ENCODE data around the gene LRRC27.
A peak's percentile ranks its signal among the peaks of the same experiment; 100 is the strongest.
"Not testable (repeated sequence)": the region's sequence is repeated elsewhere in the genome, so short reads cannot be mapped to it uniquely, and the experiment has no call there.

The LRRC27 gene

GRCh38 chr10:132333386-132333785 lies 1.4 kb downstream of the LRRC27 start:
- peak overlapping the region; percentile 95 for H3K27ac Mint-ChIP-seq
- ATAC-seq (ENCODE audit: low read depth) (no peak), DNase-seq (ENCODE audit: low spot score in 2 of 2) (no peak)
- H3K4me3 Mint-ChIP-seq: peak overlapping the region; percentile 95
- peaks cover 37% of the 10 kb centered on the region for H3K4me1 Mint-ChIP-seq
- peaks cover 7% of the 10 kb centered on the region for H3K36me3 Mint-ChIP-seq
- no peaks in the 10 kb centered on the region for H3K27me3 Mint-ChIP-seq
- H3K9me3 Mint-ChIP-seq: no peaks in the 10 kb centered on the region

- H3K9me3 Mint-ChIP-seq: no peaks in the 10 kb centered on the region
- peaks cover 28% of the 10 kb centered on the region for H3K4me1 Mint-ChIP-seq
- ATAC-seq (ENCODE audit: low read depth): no peak
- no peak overlapping the region for H3K4me3 Mint-ChIP-seq
- no peak overlapping the region for H3K27ac Mint-ChIP-seq
- no peak for DNase-seq (ENCODE audit: low spot score in 2 of 2)
- peaks cover 11% of the 10 kb centered on the region for H3K36me3 Mint-ChIP-seq
- no peaks in the 10 kb centered on the region for H3K27me3 Mint-ChIP-seq
Measured at GRCh38 chr10:132334631-132335188, 2.7 kb downstream of the LRRC27 start.

- ATAC-seq (ENCODE audit: low read depth) (no peak), DNase-seq (ENCODE audit: low spot score in 2 of 2) (no peak)
- H3K27ac Mint-ChIP-seq: no peak overlapping the region
- peaks cover 21% of the 10 kb centered on the region for H3K4me1 Mint-ChIP-seq
- H3K4me3 Mint-ChIP-seq: no peak overlapping the region
- H3K36me3 Mint-ChIP-seq: peaks cover 11% of the 10 kb centered on the region
- no peaks in the 10 kb centered on the region for H3K27me3 Mint-ChIP-seq
- no peaks in the 10 kb centered on the region for H3K9me3 Mint-ChIP-seq
Measured at GRCh38 chr10:132335189-132336063, 3.4 kb downstream of the LRRC27 start.

DNA sequence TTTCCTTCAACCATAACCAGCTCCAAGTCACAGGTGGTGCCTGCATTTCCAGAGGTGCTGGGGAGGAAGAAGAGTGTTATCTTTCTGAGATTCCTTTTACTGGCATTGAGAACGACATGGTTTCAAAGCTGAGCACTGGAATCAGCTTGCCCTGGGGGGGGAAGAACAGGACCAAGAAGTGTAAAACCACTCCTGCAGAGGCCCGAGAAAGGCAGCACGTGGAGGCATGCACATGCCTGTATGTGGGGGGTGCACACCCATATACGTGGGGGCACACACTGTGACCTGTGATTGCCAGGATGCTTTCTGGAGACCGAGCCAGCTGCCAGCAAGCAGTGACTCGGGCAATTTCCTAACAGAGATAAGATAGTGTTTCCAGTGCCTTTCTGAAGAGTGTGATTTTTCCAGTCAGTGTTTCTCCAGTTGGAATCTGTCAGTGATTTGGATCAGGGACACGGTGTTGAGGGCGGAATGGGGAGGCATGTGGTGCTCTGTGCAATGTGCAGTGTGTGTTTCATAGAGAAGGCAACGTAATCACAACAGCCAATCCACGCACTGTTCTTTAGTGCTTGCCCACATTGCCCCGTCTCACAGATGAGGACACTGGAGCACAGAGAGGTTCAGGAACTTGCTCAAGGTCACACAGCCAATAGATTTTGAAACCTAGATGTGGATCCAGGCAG lies 4.2 kb downstream of the LRRC27 start:
- Mint-ChIP-seq H3K27ac (no peak overlapping the region), H3K4me3 (peak overlapping the region; percentile 34), H3K4me1 (peaks cover 20% of the 10 kb centered on the region), H3K36me3 (peaks cover 11% of the 10 kb centered on the region), H3K27me3 (no peaks in the 10 kb centered on the region), H3K9me3 (no peaks in the 10 kb centered on the region)
- ATAC-seq (ENCODE audit: low read depth) (no peak), DNase-seq (ENCODE audit: low spot score in 2 of 2) (no peak)

DNA sequence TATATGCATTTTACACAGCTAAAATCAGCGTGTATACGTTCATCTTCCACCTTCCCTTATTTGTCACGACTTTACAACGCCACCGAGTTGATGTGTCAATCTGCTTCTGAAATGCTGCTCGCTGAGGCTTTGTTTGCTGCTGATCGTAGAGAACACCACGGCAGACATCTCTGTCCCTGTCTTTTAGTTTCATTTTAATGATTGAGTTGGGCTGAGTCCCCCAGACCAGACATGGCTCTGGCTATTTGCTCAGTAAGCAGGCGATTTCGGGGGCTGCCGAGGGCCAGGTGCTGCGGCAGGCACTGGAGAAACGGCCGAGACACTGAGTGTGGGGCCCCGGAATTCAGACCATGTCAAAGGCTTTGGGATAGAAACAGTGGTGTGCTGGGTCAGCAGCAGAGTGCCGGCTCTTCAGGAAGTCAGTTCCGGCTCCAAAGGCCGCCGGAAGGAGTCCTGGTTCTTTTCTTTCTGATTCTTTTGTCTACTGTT lies 5.0 kb downstream of the LRRC27 start:
- H3K9me3 Mint-ChIP-seq: peaks cover 1% of the 10 kb centered on the region
- peaks cover 16% of the 10 kb centered on the region for H3K4me1 Mint-ChIP-seq
- no peaks in the 10 kb centered on the region for H3K27me3 Mint-ChIP-seq
- H3K36me3 Mint-ChIP-seq: peaks cover 18% of the 10 kb centered on the region
- ATAC-seq (ENCODE audit: low read depth): no peak
- no peak for DNase-seq (ENCODE audit: low spot score in 2 of 2)
- peak overlapping the region; percentile 86 for H3K27ac Mint-ChIP-seq
- peak overlapping the region; percentile 87 for H3K4me3 Mint-ChIP-seq

GRCh38 chr10:132337854-132338253 lies 5.9 kb downstream of the LRRC27 start:
- not testable (repeated sequence) for H3K27ac Mint-ChIP-seq; H3K27me3 Mint-ChIP-seq; DNase-seq (ENCODE audit: low spot score in 2 of 2); ATAC-seq (ENCODE audit: low read depth); H3K4me3 Mint-ChIP-seq; H3K9me3 Mint-ChIP-seq
- H3K36me3 Mint-ChIP-seq: peaks cover 22% of the 10 kb centered on the region
- H3K4me1 Mint-ChIP-seq: peaks cover 14% of the 10 kb centered on the region

DNA sequence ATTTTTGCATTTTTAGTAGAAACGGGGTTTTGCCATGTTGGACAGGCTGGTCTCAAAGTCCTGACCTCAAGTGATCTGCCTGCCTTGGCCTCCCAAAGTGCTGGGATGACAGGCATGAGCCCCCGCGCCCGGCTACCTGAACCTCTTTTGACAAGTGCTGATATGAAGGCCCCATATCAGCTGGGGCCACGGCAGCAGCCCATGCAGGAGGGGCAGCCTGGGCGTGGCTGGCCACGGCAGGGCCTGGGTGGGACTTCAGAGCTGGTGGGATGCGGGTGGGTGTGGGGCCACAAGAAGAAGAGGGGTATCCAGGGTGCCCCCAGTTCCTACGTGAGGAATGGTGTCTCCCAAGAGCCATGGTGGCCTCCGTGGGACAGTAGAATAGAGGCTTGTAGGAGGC lies 6.9 kb downstream of the LRRC27 start:
- Mint-ChIP-seq H3K36me3 (peaks cover 25% of the 10 kb centered on the region), H3K4me1 (peaks cover 14% of the 10 kb centered on the region), H3K27ac (no peak overlapping the region), H3K27me3 (no peaks in the 10 kb centered on the region), H3K9me3 (peaks cover 1% of the 10 kb centered on the region), H3K4me3 (no peak overlapping the region)
- no peak for ATAC-seq (ENCODE audit: low read depth)
- DNase-seq (ENCODE audit: low spot score in 2 of 2): no peak

DNA sequence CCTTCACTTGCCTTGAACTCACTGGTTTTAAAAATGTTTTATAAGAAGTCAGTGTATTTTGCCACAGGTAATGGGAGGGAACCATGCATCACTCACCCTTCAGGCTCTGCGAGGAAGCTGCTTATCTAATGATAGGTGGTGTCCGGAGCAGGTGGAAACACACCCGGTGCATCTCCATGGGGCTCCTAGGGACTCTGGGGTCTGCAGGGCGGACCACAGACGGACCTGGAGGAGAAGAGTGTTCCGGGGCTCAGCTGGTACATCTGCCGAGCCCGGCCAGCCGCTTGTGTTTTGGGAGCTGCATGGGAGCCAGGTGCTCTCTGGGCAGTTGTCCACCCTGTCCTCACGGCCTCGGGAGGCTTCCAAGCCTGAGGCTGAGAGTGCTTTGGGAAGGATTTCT lies 7.3 kb downstream of the LRRC27 start:
- peaks cover 14% of the 10 kb centered on the region for H3K4me1 Mint-ChIP-seq
- H3K36me3 Mint-ChIP-seq: peaks cover 25% of the 10 kb centered on the region
- DNase-seq (ENCODE audit: low spot score in 2 of 2): no peak
- no peak for ATAC-seq (ENCODE audit: low read depth)
- no peak overlapping the region for H3K27ac Mint-ChIP-seq
- no peak overlapping the region for H3K4me3 Mint-ChIP-seq
- H3K9me3 Mint-ChIP-seq: peaks cover 1% of the 10 kb centered on the region
- no peaks in the 10 kb centered on the region for H3K27me3 Mint-ChIP-seq

DNA sequence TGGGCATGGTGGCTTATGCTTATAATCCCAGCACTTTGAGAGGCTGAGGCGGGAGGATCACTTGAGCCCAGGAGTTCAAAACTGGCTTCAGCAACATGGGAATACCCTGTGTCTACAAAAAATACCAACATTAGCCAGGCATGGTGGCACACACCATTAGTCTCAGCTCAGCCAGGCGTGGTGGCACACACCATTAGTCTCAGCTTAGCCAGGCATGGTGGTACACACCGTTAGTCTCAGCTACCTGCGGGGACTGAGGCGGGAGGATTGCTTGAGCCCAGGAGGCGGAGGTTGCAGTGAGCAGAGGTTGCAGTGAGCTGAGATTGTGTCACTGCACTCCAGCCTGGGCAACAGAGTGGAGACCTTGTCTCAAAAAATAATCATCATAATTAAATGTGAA lies 9.0 kb downstream of the LRRC27 start:
- no peak for ATAC-seq (ENCODE audit: low read depth)
- DNase-seq (ENCODE audit: low spot score in 2 of 2): no peak
- H3K9me3 Mint-ChIP-seq: peaks cover 1% of the 10 kb centered on the region
- no peak overlapping the region for H3K27ac Mint-ChIP-seq
- H3K36me3 Mint-ChIP-seq: peaks cover 31% of the 10 kb centered on the region
- H3K27me3 Mint-ChIP-seq: no peaks in the 10 kb centered on the region
- H3K4me3 Mint-ChIP-seq: no peak overlapping the region
- H3K4me1 Mint-ChIP-seq: peaks cover 10% of the 10 kb centered on the region

DNA sequence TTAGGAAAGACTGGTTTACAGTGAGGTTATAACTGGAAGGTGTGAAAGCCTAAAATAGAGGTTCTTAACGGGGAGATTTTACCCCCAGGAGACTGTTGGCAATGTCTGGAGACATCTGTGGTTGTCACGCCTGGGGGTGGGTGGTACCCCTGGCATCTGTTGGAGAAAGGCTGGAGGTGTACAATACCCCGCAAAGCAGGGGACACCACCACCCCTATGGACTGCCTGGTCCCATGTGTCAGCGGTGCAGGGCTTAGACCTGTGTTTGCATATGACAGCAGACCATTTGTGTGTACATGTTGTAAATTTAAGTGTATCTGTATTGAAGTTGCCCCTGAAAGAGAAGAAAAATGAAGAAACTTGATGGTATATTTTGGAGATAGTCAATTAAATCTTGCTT lies 9.8 kb downstream of the LRRC27 start:
- no peak for DNase-seq (ENCODE audit: low spot score in 2 of 2)
- Mint-ChIP-seq H3K9me3 (peaks cover 1% of the 10 kb centered on the region), H3K4me3 (no peak overlapping the region), H3K27me3 (no peaks in the 10 kb centered on the region), H3K36me3 (peaks cover 31% of the 10 kb centered on the region), H3K27ac (no peak overlapping the region), H3K4me1 (peaks cover 8% of the 10 kb centered on the region)
- no peak for ATAC-seq (ENCODE audit: low read depth)

DNA sequence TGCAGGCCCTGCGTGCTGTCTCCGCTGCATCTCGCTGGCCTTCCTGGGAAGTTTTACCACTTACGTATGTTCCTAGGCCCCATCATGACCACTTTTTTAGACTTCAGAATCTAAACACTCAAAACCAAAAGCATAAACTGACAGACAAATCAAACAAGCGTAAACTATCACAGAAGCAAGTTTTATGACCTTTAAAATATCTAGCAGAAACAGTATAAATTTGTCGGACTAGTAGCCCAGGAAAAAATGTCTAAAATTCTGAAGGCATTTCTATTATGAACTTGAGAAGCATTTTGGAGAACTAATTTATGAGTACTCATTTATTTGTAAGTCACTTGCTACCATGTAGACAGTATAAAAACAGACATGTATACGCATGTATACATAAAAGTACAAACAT lies 10.6 kb downstream of the LRRC27 start:
- Mint-ChIP-seq H3K9me3 (peaks cover 1% of the 10 kb centered on the region), H3K4me1 (peaks cover 10% of the 10 kb centered on the region), H3K36me3 (peaks cover 35% of the 10 kb centered on the region), H3K4me3 (no peak overlapping the region), H3K27me3 (no peaks in the 10 kb centered on the region), H3K27ac (no peak overlapping the region)
- DNase-seq (ENCODE audit: low spot score in 2 of 2) (no peak), ATAC-seq (ENCODE audit: low read depth) (no peak)

GRCh38 chr10:132344386-132344785 lies 12.4 kb downstream of the LRRC27 start:
- Mint-ChIP-seq H3K4me3 (no peak overlapping the region), H3K27me3 (no peaks in the 10 kb centered on the region), H3K27ac (no peak overlapping the region), H3K4me1 (peaks cover 10% of the 10 kb centered on the region), H3K9me3 (peaks cover 1% of the 10 kb centered on the region), H3K36me3 (peaks cover 38% of the 10 kb centered on the region)
- DNase-seq (ENCODE audit: low spot score in 2 of 2): no peak
- no peak for ATAC-seq (ENCODE audit: low read depth)

DNA sequence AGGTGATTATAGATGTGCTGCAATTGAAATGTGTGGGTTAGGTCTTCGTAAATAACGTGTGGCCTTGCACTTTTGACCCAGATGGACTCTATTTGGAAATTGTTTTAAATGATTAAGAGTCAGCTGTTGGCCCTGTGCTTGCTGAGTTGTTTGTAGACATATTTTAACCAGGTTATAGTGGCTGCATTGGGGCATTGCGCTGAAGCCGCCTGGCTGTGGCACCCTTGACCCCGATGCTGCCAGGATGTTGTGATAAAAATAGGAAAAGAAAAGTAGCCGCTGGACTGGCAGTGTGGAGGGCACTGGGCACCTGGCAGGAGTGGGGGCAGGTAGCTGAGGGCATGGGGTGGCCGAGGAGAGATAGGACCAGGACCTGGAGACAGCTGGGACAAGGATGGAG lies 13.4 kb downstream of the LRRC27 start:
- no peak for ATAC-seq (ENCODE audit: low read depth)
- Mint-ChIP-seq H3K36me3 (peaks cover 38% of the 10 kb centered on the region), H3K9me3 (peaks cover 1% of the 10 kb centered on the region), H3K4me3 (no peak overlapping the region), H3K4me1 (peaks cover 10% of the 10 kb centered on the region), H3K27me3 (no peaks in the 10 kb centered on the region), H3K27ac (no peak overlapping the region)
- DNase-seq (ENCODE audit: low spot score in 2 of 2): no peak

- Mint-ChIP-seq H3K9me3 (peaks cover 1% of the 10 kb centered on the region), H3K27me3 (no peaks in the 10 kb centered on the region), H3K4me1 (peaks cover 10% of the 10 kb centered on the region), H3K4me3 (no peak overlapping the region), H3K27ac (peak overlapping the region; percentile 58), H3K36me3 (peaks cover 33% of the 10 kb centered on the region)
- ATAC-seq (ENCODE audit: low read depth): no peak
- DNase-seq (ENCODE audit: low spot score in 2 of 2): no peak
Measured at GRCh38 chr10:132346806-132347205, 14.8 kb downstream of the LRRC27 start.
